Esophagus muscularis mucosa (tissue), 4 donors: ENCODE results near the gene NFASC. TPM values are rescaled to one million over a fixed set of nuclear protein-coding genes. Genes with fewer than 3 reads are reported as not detected.

Experiments used
- DNase-seq: peaks from one replicate; pipeline ENCODE4 v3.0.0-alpha.2; 2017; ENCODE audit errors: extremely low spot score
- H3K27ac ChIP-seq, 4 donors: fragments of 200-600 bp; sonication (generic); replicated peaks in 1 of 4; 1 replicate in 3 of 4; 2 replicates in 1 of 4; pipeline ENCODE4 v1.5.1; 2016 to 2019; ENCODE audit warnings: mild to moderate bottlenecking in 1 of 4
- H3K27me3 ChIP-seq, 4 donors: fragments of 200-600 bp; sonication (generic); one replicate each; pipeline versions ENCODE4 v1.5.1 to v1.6.0; 2016 to 2019
- H3K36me3 ChIP-seq, 4 donors: fragments of 200-600 bp; sonication (generic); one replicate each; pipeline ENCODE4 v1.5.1; 2016 to 2019
- H3K4me1 ChIP-seq, 4 donors: fragments of 200-600 bp; sonication (generic); one replicate each; pipeline ENCODE4 v1.5.1; 2016 to 2019
- H3K4me3 ChIP-seq, 4 donors: fragments of 200-600 bp; sonication (generic); 1 replicate in 2 of 4; 2 replicates in 2 of 4; pipeline ENCODE4 v1.5.1; 2016 to 2019; ENCODE audit warnings: mild to moderate bottlenecking in 4 of 4, moderate library complexity in 1 of 4
- H3K9me3 ChIP-seq, 4 donors: fragments of 200-600 bp; sonication (generic); 1 replicate in 3 of 4; 2 replicates in 1 of 4; pipeline ENCODE4 v1.5.1; 2016 to 2019
- EP300 ChIP-seq: sonication (generic); formaldehyde crosslinking; IDR thresholded peaks from one replicate; pipeline ENCODE4 v1.6.1; 2017; ENCODE audit warnings: antibody characterized with exemption
- POLR2A ChIP-seq: fragments of 450-650 bp; IDR thresholded peaks from one replicate; pipeline ENCODE4 v1.6.1; 2017; ENCODE audit warnings: antibody characterized with exemption, moderate library complexity, mild to moderate bottlenecking, low read depth
- POLR2AphosphoS5 ChIP-seq, 2 donors: sonication (generic); formaldehyde crosslinking; IDR thresholded peaks; one replicate each; pipeline ENCODE4 v1.6.1; 2017; ENCODE audit warnings: antibody characterized with exemption in 2 of 2
- WGBS: methylation state at CpG from one replicate; pipeline ENCODE4 v1.1.5; 2018; 5-methylcytosine and 5-hydroxymethylcytosine counted together
- intact Hi-C: fragments of 100-400 bp; cut with DNase I; formaldehyde crosslinking; loops from one replicate; pipeline ENCODE4 v1.15.1; 2023
- total RNA-seq, 4 donors: library from RNA; depleted of rRNA; stranded (reverse); fragments of >200 nt; gene quantifications; one replicate each; pipeline versions ENCODE4 v1.1.0 to v1.2.1, GENCODE V29; 2016
- TF ChIP-seq, protein P1 (sequence below), 3 experiments: fragments of 200-600 bp in 2 of 3; fragments of 450-650 bp in 1 of 3; sonication (generic) in 2 of 3; IDR thresholded peaks; one replicate each; pipeline ENCODE4 v1.5.1; 2017 to 2019; ENCODE audit warnings: antibody characterized with exemption in 3 of 3, mild to moderate bottlenecking in 2 of 3, moderate library complexity in 1 of 3

NFASC gene
- total RNA-seq, 4 donors from 2014 or later, result 31.1 to 122 (median 64.7) TPM

DNA sequence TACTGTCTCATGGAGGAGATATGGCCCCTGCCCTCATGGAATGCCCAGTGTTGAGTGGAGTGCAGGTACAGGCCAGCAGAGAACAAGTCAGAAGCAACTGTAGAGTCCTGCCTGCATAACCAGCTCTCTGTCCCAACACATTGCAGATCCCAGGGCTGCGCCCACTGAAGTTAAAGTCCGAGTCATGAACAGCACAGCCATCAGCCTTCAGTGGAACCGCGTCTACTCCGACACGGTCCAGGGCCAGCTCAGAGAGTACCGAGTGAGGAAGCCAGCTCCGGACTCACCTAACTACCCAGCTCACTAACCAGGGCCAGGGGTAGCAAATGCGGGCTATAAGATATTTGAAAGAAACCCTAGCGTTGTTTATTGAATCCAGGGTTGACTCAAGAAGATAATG, 113.2 kb downstream of the NFASC start:
- no peaks in the 10 kb centered on the region for H3K27me3 ChIP-seq
- no peak overlapping the region for H3K4me3 ChIP-seq
- no peak for TF ChIP-seq POLR2A
- TF ChIP-seq, protein P1, sequence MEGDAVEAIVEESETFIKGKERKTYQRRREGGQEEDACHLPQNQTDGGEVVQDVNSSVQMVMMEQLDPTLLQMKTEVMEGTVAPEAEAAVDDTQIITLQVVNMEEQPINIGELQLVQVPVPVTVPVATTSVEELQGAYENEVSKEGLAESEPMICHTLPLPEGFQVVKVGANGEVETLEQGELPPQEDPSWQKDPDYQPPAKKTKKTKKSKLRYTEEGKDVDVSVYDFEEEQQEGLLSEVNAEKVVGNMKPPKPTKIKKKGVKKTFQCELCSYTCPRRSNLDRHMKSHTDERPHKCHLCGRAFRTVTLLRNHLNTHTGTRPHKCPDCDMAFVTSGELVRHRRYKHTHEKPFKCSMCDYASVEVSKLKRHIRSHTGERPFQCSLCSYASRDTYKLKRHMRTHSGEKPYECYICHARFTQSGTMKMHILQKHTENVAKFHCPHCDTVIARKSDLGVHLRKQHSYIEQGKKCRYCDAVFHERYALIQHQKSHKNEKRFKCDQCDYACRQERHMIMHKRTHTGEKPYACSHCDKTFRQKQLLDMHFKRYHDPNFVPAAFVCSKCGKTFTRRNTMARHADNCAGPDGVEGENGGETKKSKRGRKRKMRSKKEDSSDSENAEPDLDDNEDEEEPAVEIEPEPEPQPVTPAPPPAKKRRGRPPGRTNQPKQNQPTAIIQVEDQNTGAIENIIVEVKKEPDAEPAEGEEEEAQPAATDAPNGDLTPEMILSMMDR (IDR thresholded peaks at IDR 0.05), result no peak
- TF ChIP-seq EP300, result no peak
- 92% methylated on average over 10 of the region's 10 CpGs for WGBS
- H3K27ac ChIP-seq, result no peak overlapping the region
- H3K9me3 ChIP-seq, result no peaks in the 10 kb centered on the region
- peaks cover 0 to 22% (median 1%) of the 10 kb centered on the region in 4 donors for H3K4me1 ChIP-seq
- peaks cover 5 to 95% (median 46%) of the 10 kb centered on the region in 4 donors for H3K36me3 ChIP-seq
- DNase-seq, result no peak
- intact Hi-C loops, result no loop called here

DNA sequence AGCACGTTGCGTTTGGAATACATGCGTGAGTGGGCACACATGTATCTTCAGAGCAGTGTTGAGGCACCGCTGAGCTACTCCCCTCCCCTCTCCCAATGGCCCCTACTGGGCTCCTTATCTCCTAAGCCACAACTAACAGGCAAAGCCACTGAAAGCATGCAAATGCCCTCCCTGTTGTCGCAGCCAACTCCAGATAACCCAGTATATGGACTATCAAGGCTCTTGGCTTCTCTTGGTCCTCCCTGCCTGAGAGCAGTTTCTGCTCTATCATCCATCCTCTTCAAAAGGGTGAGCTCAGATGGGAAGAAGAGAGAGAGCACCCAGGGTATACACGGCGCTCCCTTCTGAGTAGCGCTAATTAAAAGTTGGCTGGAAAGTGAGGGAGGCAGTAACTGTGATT, 113.8 kb downstream of the NFASC start:
- peaks cover 0 to 26% (median 7%) of the 10 kb centered on the region in 4 donors for H3K4me1 ChIP-seq
- intact Hi-C loops, result no loop called here
- 97% methylated on average over 8 of the region's 8 CpGs for WGBS
- H3K36me3 ChIP-seq, result peaks cover 6 to 92% (median 45%) of the 10 kb centered on the region in 4 donors
- DNase-seq, result no peak
- no peaks in the 10 kb centered on the region for H3K27me3 ChIP-seq
- no peak for TF ChIP-seq POLR2A
- TF ChIP-seq, protein P1 (IDR thresholded peaks at IDR 0.05), result no peak
- no peak for TF ChIP-seq EP300
- TF ChIP-seq POLR2AphosphoS5 (IDR thresholded peaks at IDR 0.05), result no peak
- no peaks in the 10 kb centered on the region for H3K9me3 ChIP-seq
- no peak overlapping the region for H3K27ac ChIP-seq
- no peak overlapping the region for H3K4me3 ChIP-seq

DNA sequence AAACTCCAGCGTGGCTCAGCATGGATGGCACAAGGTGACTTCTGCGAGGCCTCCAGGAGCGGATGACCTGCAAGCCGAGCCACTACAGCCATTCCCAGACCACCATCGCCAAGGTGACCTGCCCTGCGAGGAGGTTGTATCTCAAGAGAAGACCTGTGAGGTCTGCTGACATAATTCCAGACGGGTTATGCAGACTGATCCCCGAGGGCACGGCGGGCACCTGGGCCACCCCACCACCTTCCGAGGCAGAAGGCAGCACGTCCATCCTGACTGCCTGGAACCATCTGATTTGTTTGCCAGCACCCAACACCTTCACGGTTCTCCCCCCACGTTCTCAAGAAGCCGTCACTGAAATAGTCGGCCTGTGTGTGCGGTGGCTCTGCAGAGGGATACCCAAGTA, 115.5 kb downstream of the NFASC start:
- H3K36me3 ChIP-seq, result peaks cover 5 to 90% (median 45%) of the 10 kb centered on the region in 4 donors
- TF ChIP-seq POLR2AphosphoS5 (IDR thresholded peaks at IDR 0.05) (no peak), POLR2A (no peak), EP300 (no peak)
- H3K27me3 ChIP-seq, result no peaks in the 10 kb centered on the region
- DNase-seq, result no peak
- H3K27ac ChIP-seq, result no peak overlapping the region
- intact Hi-C loops, result loop anchor here (5.0 kb wide), 1 partner anchor 271 kb away; no protein-coding TSS in a partner anchor
- H3K4me1 ChIP-seq, result peaks cover 0 to 21% (median 11%) of the 10 kb centered on the region in 4 donors
- no peaks in the 10 kb centered on the region for H3K9me3 ChIP-seq
- H3K4me3 ChIP-seq, result no peak overlapping the region
- WGBS, result 89% methylated on average over 17 of the region's 17 CpGs

DNA sequence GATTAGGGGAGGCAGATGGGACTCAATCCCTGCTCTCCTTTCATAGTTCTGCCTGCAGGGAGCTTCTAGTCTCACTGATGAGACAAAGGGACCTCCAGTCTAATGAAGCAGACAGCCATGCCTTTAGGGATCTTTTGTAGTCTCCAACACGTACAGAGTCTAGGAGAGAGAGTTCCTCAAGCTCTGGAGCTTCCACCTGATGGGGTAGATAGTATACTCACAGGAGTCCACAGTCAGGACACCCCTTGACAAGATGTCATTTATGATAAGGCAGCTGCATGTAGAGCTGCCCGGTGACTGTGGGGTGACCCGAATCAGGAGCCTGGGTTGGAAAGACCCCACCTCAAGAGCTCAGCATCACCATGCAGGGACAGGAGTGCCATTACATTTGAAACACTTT, 117.0 kb downstream of the NFASC start:
- H3K4me3 ChIP-seq, result no peak overlapping the region
- H3K27ac ChIP-seq, result no peak overlapping the region
- WGBS, result 83% methylated on average over 1 of the region's 3 CpGs
- no peaks in the 10 kb centered on the region for H3K27me3 ChIP-seq
- no peak for DNase-seq
- peaks cover 0 to 16% (median 8%) of the 10 kb centered on the region in 4 donors for H3K4me1 ChIP-seq
- TF ChIP-seq, protein P1 (IDR thresholded peaks at IDR 0.05), result no peak
- no peak for TF ChIP-seq EP300
- TF ChIP-seq POLR2AphosphoS5 (IDR thresholded peaks at IDR 0.05), result no peak
- TF ChIP-seq POLR2A, result no peak
- intact Hi-C loops, result loop anchor here (2.0 to 5.0 kb wide), 2 partner anchors 73 to 270 kb away; no protein-coding TSS in a partner anchor
- H3K9me3 ChIP-seq, result no peaks in the 10 kb centered on the region
- H3K36me3 ChIP-seq, result peaks cover 5 to 85% (median 45%) of the 10 kb centered on the region in 4 donors

DNA sequence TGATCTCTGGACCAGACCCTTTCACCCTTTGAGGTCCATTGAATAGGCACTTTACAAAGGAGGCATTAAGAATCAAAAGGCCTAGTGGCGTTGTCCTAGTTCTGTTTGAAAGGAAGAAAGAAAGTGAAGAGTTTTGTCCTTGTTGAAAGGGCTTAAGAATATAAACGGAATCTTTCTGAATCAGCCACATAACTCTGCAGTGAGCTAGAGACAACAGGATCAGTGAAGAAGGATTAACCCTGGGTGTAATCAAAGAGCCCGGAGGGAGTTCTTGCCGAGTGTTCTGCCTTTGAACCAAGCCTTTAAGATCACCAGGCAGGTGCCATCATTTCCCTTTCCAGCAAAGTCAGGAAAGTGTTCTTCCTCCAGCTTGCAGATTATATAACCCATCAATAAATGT, 117.5 kb downstream of the NFASC start:
- intact Hi-C loops, result loop anchor here (2.0 to 5.0 kb wide), 2 partner anchors 73 to 269 kb away; no protein-coding TSS in a partner anchor
- H3K4me1 ChIP-seq, result peaks cover 0 to 16% (median 8%) of the 10 kb centered on the region in 4 donors
- no peak for DNase-seq
- H3K27ac ChIP-seq, result no peak overlapping the region
- no peaks in the 10 kb centered on the region for H3K27me3 ChIP-seq
- H3K36me3 ChIP-seq, result peaks cover 5 to 83% (median 45%) of the 10 kb centered on the region in 4 donors
- H3K4me3 ChIP-seq, result no peak overlapping the region
- no peaks in the 10 kb centered on the region for H3K9me3 ChIP-seq
- no peak for TF ChIP-seq EP300
- TF ChIP-seq POLR2AphosphoS5 (IDR thresholded peaks at IDR 0.05), result no peak
- TF ChIP-seq POLR2A, result no peak
- TF ChIP-seq, protein P1 (IDR thresholded peaks at IDR 0.05), result no peak
- 69% methylated on average over 4 of the region's 4 CpGs for WGBS
